HEK293 (cell line): ENCODE measurements around the gene SOCS6.

Source experiments
- CTCF ChIA-PET: fragments of 350-600 bp; formaldehyde crosslinking; extraction: SDS; loops from one replicate; lab custom pipeline; 2021; ENCODE audit warnings: antibody characterized with exemption; lab: Yijun Ruan, JAX
- POLR2A ChIA-PET: fragments of 300-600 bp; formaldehyde crosslinking; extraction: SDS; loops from one replicate; lab custom pipeline; 2020; ENCODE audit warnings: antibody characterized with exemption, inconsistent platforms; lab: Yijun Ruan, JAX
- H3K27ac ChIP-seq: fragments of 200-500 bp; sonication (Bioruptor generic); 2 replicates; pipeline ENCODE4 v1.5.1; 2014; ENCODE audit warnings: low read depth, low read length, control low read depth, inconsistent platforms; ENCODE audit errors: extremely low read depth
- H3K36me3 ChIP-seq, 2 experiments: fragments of 200-500 bp in 1 of 2; sonication (Bioruptor generic) in 1 of 2; 1 replicate in 1 of 2; 2 replicates in 1 of 2; pipeline ENCODE4 v1.5.1; 2014 to 2017; ENCODE audit warnings: inconsistent platforms in 2 of 2, low read length in 2 of 2; ENCODE audit not compliant: control insufficient read depth in 2 of 2, insufficient read depth in 1 of 2
- H3K4me1 ChIP-seq: fragments of 200-500 bp; sonication (Bioruptor generic); 2 replicates; pipeline ENCODE4 v1.5.1; 2014; ENCODE audit warnings: mild to moderate bottlenecking, low read length, inconsistent platforms; ENCODE audit not compliant: control insufficient read depth, insufficient read depth
- H3K4me3 ChIP-seq: 2 replicates; pipeline ENCODE4 v1.5.1; 2011; ENCODE audit warnings: low read depth, mild to moderate bottlenecking, control low read depth, low read length, moderate library complexity
- H3K9me3 ChIP-seq: fragments of 200-500 bp; sonication (Bioruptor generic); 2 replicates; pipeline ENCODE4 v1.5.1; 2014; ENCODE audit warnings: low read depth, low read length, inconsistent platforms; ENCODE audit not compliant: control insufficient read depth, insufficient read depth
- GFI1B ChIP-seq: fragments of 450-650 bp; formaldehyde crosslinking; IDR thresholded peaks from 2 replicates; pipeline ENCODE4 v1.5.1; 2016; ENCODE audit warnings: missing biosample characterization, missing genetic modification characterization
- KLF16 ChIP-seq: fragments of 450-650 bp; formaldehyde crosslinking; IDR thresholded peaks from 2 replicates; pipeline ENCODE4 v1.5.1; 2017; ENCODE audit warnings: missing biosample characterization, missing genetic modification characterization
- KLF8 ChIP-seq: fragments of 450-650 bp; formaldehyde crosslinking; IDR thresholded peaks from 2 replicates; pipeline ENCODE4 v1.5.1; 2016; ENCODE audit warnings: missing biosample characterization, missing genetic modification characterization
- KLF9 ChIP-seq: fragments of 450-650 bp; formaldehyde crosslinking; IDR thresholded peaks from 2 replicates; pipeline ENCODE4 v1.5.1; 2016; ENCODE audit warnings: missing biosample characterization, missing genetic modification characterization, low read depth
- SETDB1 ChIP-seq: IDR thresholded peaks from one replicate; pipeline ENCODE4 v1.6.1; 2017; ENCODE audit warnings: mild to moderate bottlenecking, low read length, moderate library complexity, mixed read lengths; ENCODE audit not compliant: insufficient read length
- SP2 ChIP-seq: fragments of 450-650 bp; formaldehyde crosslinking; IDR thresholded peaks from 2 replicates; pipeline ENCODE4 v1.5.1; 2016; ENCODE audit warnings: missing biosample characterization, missing genetic modification characterization
- ZBTB1 ChIP-seq: fragments of 450-650 bp; formaldehyde crosslinking; IDR thresholded peaks from 2 replicates; pipeline ENCODE4 v1.5.1; 2016; ENCODE audit warnings: missing biosample characterization, missing genetic modification characterization
- ZFHX2 ChIP-seq: fragments of 450-650 bp; formaldehyde crosslinking; conservative IDR thresholded peaks from 2 replicates; pipeline ENCODE4 v1.5.1; 2016; ENCODE audit warnings: missing biosample characterization, missing genetic modification characterization
- ZFP37 ChIP-seq: fragments of 450-650 bp; formaldehyde crosslinking; IDR thresholded peaks from 2 replicates; pipeline ENCODE4 v1.5.1; 2016; ENCODE audit warnings: missing biosample characterization, missing genetic modification characterization
- ZNF146 ChIP-seq: fragments of 450-650 bp; formaldehyde crosslinking; IDR thresholded peaks from 2 replicates; pipeline ENCODE4 v1.5.1; 2016; ENCODE audit warnings: missing biosample characterization, missing genetic modification characterization
- ZNF423 ChIP-seq: fragments of 450-650 bp; formaldehyde crosslinking; IDR thresholded peaks from 2 replicates; pipeline ENCODE4 v1.5.1; 2016; ENCODE audit warnings: missing biosample characterization, missing genetic modification characterization
- ZNF529 ChIP-seq: fragments of 450-650 bp; formaldehyde crosslinking; IDR thresholded peaks from 2 replicates; pipeline ENCODE4 v1.5.1; 2017; ENCODE audit warnings: missing genetic modification characterization, missing biosample characterization; ENCODE audit not compliant: insufficient replicate concordance
- ZNF558 ChIP-seq: fragments of 450-650 bp; formaldehyde crosslinking; IDR thresholded peaks from 2 replicates; pipeline ENCODE4 v1.5.1; 2016; ENCODE audit warnings: missing biosample characterization, missing genetic modification characterization
- ZNF658 ChIP-seq: fragments of 450-650 bp; formaldehyde crosslinking; IDR thresholded peaks from 2 replicates; pipeline ENCODE4; 2016; ENCODE audit warnings: missing biosample characterization, missing genetic modification characterization
- ZNF660 ChIP-seq: fragments of 450-650 bp; IDR thresholded peaks from 2 replicates; pipeline ENCODE4 v1.5.1; 2018; ENCODE audit warnings: missing biosample characterization, mild to moderate bottlenecking, missing genetic modification characterization
- ZNF76 ChIP-seq: fragments of 450-650 bp; formaldehyde crosslinking; IDR thresholded peaks from 2 replicates; pipeline ENCODE4; 2016; ENCODE audit warnings: low read depth, missing biosample characterization, missing genetic modification characterization, borderline replicate concordance
- ZSCAN23 ChIP-seq: fragments of 450-650 bp; formaldehyde crosslinking; IDR thresholded peaks from 2 replicates; pipeline ENCODE4 v1.5.1; 2016; ENCODE audit warnings: missing biosample characterization, missing genetic modification characterization
- TF ChIP-seq, protein P1 (sequence below): fragments of 450-650 bp; IDR thresholded peaks from 2 replicates; pipeline ENCODE4 v1.5.1; 2018; ENCODE audit warnings: missing biosample characterization, missing genetic modification characterization
- TF ChIP-seq, protein P2 (sequence below): fragments of 450-650 bp; formaldehyde crosslinking; optimal IDR thresholded peaks from 2 replicates; pipeline ENCODE3; 2016; ENCODE audit warnings: missing biosample characterization, mild to moderate bottlenecking, missing genetic modification characterization
- TF ChIP-seq, protein P3 (sequence below): fragments of 450-650 bp; formaldehyde crosslinking; IDR thresholded peaks from 2 replicates; pipeline ENCODE4 v1.5.1; 2016; ENCODE audit warnings: missing biosample characterization, missing genetic modification characterization
- TF ChIP-seq, protein P4 (sequence below): fragments of 450-650 bp; formaldehyde crosslinking; IDR thresholded peaks from 2 replicates; pipeline ENCODE4 v1.5.1; 2017; ENCODE audit warnings: missing biosample characterization, missing genetic modification characterization
- TF ChIP-seq, protein P5 (sequence below): fragments of 450-650 bp; formaldehyde crosslinking; IDR thresholded peaks from 2 replicates; pipeline ENCODE4 v1.5.1; 2017; ENCODE audit warnings: missing biosample characterization, missing genetic modification characterization

SOCS6 gene, protein sequence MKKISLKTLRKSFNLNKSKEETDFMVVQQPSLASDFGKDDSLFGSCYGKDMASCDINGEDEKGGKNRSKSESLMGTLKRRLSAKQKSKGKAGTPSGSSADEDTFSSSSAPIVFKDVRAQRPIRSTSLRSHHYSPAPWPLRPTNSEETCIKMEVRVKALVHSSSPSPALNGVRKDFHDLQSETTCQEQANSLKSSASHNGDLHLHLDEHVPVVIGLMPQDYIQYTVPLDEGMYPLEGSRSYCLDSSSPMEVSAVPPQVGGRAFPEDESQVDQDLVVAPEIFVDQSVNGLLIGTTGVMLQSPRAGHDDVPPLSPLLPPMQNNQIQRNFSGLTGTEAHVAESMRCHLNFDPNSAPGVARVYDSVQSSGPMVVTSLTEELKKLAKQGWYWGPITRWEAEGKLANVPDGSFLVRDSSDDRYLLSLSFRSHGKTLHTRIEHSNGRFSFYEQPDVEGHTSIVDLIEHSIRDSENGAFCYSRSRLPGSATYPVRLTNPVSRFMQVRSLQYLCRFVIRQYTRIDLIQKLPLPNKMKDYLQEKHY

DNA sequence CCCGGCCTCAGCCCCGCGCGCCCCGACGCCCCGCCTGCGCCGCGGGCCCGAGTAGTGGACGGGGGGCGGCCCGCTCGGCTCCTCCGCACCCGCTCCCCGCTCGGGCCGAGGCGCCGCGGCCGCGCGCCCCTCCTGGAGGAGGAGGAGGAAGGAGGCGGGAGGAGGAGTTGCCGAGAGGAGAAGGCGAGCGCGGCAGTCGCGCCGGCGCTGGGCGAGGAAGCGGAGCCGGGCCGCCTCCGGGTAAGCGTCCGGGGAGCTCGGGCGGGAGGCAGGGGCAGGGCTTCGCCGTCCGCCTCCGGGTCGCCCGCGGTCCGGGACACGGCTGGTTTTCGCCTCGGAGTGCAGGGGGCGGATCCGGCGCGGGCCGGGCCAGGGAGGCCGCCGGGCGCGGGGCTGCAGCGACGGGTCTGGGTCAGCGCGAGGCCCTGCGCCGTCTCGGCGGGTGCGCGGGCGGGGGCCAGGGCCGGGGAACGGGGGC, at the start of gene SOCS6:
TSS of gene SOCS6 (plus strand) at position 195 of the 478 bp plus-strand sequence. CDS start 35,624 bp downstream, outside the sequence.
- no peaks in the 10 kb centered on the region for H3K9me3 ChIP-seq
- ChIA-PET POLR2A (interaction anchor here (1.0 kb wide), 1 partner anchor 65 kb away, joined by 3 read pairs; no protein-coding TSS in a partner anchor), CTCF (interaction anchor here (0.7 kb wide), 1 partner anchor 151 kb away, joined by 3 read pairs; no protein-coding TSS in a partner anchor)
- H3K4me3 ChIP-seq = peak within 1 kb of the TSS; percentile 66
- peaks cover 13% of the 10 kb centered on the region for H3K4me1 ChIP-seq
- H3K36me3 ChIP-seq = no peaks in the 10 kb centered on the region; a peak in 1 of 3 replicates
- TF ChIP-seq SP2 (tag by site-specific recombination) = peak; percentile 20; the same call in 1 of the 2 replicates
- TF ChIP-seq, protein P1, sequence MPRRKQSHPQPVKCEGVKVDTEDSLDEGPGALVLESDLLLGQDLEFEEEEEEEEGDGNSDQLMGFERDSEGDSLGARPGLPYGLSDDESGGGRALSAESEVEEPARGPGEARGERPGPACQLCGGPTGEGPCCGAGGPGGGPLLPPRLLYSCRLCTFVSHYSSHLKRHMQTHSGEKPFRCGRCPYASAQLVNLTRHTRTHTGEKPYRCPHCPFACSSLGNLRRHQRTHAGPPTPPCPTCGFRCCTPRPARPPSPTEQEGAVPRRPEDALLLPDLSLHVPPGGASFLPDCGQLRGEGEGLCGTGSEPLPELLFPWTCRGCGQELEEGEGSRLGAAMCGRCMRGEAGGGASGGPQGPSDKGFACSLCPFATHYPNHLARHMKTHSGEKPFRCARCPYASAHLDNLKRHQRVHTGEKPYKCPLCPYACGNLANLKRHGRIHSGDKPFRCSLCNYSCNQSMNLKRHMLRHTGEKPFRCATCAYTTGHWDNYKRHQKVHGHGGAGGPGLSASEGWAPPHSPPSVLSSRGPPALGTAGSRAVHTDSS (tag by site-specific recombination) = peak; percentile 75
- no peak for TF ChIP-seq ZBTB1 (tag by site-specific recombination)
- TF ChIP-seq ZNF529 (tag by site-specific recombination) = no peak
- TF ChIP-seq, protein P2, sequence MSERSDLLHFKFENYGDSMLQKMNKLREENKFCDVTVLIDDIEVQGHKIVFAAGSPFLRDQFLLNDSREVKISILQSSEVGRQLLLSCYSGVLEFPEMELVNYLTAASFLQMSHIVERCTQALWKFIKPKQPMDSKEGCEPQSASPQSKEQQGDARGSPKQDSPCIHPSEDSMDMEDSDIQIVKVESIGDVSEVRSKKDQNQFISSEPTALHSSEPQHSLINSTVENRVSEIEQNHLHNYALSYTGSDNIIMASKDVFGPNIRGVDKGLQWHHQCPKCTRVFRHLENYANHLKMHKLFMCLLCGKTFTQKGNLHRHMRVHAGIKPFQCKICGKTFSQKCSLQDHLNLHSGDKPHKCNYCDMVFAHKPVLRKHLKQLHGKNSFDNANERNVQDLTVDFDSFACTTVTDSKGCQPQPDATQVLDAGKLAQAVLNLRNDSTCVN = peak; percentile 4
- TF ChIP-seq ZNF660 (tag by site-specific recombination) = 0 out of 2 replicates have a peak, but pooled peaks have one; percentile 14
- TF ChIP-seq ZFHX2 = peak; percentile 49
- peak within 1 kb of the TSS; percentile 90 for H3K27ac ChIP-seq

DNA sequence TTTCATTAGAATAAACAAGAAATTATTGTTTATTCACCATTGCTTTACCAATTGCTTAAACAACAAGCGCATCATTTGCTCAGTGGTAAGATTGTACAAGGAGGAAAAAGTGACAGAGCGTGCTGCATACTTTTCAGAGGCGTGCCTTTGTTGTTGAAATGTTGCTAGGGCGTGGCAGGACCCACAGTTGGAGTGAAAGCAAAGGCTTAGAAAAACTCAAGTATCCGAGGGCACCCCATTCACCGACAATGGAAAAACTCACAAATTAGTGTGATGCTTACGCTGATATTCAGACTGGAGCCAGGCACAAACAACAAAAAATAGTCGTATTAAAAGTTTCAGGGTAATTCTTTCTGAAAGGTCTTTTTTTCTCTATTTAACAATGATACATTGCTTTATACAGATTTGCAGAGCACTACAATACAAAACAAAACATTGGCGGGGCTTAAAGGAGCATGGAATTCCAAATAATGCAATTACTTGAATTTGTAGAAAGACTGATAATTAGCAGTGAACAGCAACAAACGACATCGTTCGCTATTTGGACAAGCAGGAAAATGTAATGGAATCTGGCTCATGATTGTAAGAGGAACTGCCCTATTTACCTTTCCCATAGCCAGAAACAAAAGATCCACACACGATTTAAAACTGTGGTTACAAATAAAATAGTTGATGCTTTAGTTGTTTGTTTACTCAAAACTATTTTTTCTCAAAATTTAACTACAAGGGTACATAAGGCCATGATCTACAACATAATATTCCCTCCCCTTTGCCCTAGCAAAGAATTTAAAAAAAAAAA, 45.5 kb upstream of the SOCS6 start:
- no peaks in the 10 kb centered on the region for H3K4me1 ChIP-seq
- TF ChIP-seq, protein P3, sequence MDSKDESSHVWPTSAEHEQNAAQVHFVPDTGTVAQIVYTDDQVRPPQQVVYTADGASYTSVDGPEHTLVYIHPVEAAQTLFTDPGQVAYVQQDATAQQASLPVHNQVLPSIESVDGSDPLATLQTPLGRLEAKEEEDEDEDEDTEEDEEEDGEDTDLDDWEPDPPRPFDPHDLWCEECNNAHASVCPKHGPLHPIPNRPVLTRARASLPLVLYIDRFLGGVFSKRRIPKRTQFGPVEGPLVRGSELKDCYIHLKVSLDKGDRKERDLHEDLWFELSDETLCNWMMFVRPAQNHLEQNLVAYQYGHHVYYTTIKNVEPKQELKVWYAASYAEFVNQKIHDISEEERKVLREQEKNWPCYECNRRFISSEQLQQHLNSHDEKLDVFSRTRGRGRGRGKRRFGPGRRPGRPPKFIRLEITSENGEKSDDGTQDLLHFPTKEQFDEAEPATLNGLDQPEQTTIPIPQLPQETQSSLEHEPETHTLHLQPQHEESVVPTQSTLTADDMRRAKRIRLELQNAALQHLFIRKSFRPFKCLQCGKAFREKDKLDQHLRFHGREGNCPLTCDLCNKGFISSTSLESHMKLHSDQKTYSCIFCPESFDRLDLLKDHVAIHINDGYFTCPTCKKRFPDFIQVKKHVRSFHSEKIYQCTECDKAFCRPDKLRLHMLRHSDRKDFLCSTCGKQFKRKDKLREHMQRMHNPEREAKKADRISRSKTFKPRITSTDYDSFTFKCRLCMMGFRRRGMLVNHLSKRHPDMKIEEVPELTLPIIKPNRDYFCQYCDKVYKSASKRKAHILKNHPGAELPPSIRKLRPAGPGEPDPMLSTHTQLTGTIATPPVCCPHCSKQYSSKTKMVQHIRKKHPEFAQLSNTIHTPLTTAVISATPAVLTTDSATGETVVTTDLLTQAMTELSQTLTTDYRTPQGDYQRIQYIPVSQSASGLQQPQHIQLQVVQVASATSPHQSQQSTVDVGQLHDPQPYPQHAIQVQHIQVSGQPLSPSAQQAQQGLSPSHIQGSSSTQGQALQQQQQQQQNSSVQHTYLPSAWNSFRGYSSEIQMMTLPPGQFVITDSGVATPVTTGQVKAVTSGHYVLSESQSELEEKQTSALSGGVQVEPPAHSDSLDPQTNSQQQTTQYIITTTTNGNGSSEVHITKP (tag by site-specific recombination) = no peak
- TF ChIP-seq ZNF558 (no peak), KLF9 (tag by site-specific recombination) (no peak), ZFP37 (tag by site-specific recombination) (no peak), KLF8 (tag by site-specific recombination) (no peak), ZNF146 (tag by site-specific recombination) (no peak), GFI1B (tag by site-specific recombination) (no peak), ZNF658 (tag by site-specific recombination) (no peak), SETDB1 (no peak), ZNF76 (tag by site-specific recombination) (no peak), ZNF423 (no peak), KLF16 (no peak), ZSCAN23 (no peak)
- TF ChIP-seq, protein P4, sequence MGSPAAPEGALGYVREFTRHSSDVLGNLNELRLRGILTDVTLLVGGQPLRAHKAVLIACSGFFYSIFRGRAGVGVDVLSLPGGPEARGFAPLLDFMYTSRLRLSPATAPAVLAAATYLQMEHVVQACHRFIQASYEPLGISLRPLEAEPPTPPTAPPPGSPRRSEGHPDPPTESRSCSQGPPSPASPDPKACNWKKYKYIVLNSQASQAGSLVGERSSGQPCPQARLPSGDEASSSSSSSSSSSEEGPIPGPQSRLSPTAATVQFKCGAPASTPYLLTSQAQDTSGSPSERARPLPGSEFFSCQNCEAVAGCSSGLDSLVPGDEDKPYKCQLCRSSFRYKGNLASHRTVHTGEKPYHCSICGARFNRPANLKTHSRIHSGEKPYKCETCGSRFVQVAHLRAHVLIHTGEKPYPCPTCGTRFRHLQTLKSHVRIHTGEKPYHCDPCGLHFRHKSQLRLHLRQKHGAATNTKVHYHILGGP (tag by site-specific recombination) = no peak
- TF ChIP-seq, protein P5, sequence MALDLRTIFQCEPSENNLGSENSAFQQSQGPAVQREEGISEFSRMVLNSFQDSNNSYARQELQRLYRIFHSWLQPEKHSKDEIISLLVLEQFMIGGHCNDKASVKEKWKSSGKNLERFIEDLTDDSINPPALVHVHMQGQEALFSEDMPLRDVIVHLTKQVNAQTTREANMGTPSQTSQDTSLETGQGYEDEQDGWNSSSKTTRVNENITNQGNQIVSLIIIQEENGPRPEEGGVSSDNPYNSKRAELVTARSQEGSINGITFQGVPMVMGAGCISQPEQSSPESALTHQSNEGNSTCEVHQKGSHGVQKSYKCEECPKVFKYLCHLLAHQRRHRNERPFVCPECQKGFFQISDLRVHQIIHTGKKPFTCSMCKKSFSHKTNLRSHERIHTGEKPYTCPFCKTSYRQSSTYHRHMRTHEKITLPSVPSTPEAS (tag by site-specific recombination) = no peak
- no peak overlapping the region for H3K4me3 ChIP-seq
- ChIA-PET CTCF (no interaction called here), POLR2A (no interaction called here)
- no peak overlapping the region for H3K27ac ChIP-seq
- H3K9me3 ChIP-seq = no peaks in the 10 kb centered on the region
- no peaks in the 10 kb centered on the region for H3K36me3 ChIP-seq
